ENCODE results near the gene OR52E4.

OR52E4 gene

GRCh38 chr11:5880329-5880728, at the start of gene OR52E4:
OR52E4 (plus strand) TSS chr11:5880629; CDS start chr11:5884293, 3,664 bp downstream.
- TF ChIP-seq CTCF (IDR thresholded peaks at IDR 0.05; ENCODE audit: low read depth, low read length), result no peak
- no peak within 1 kb of the TSS for H3K4me3 ChIP-seq (replicated peaks in 1 of 2; ENCODE audit: low read depth in 2 of 2, low read length in 2 of 2)
- no peak for DNase-seq (ENCODE audit: low read depth in 2 of 2)

- DNase-seq (ENCODE audit: low read depth in 2 of 2), result no peak
- no peak for TF ChIP-seq CTCF (IDR thresholded peaks at IDR 0.05; ENCODE audit: low read depth, low read length)
Measured at GRCh38 chr11:5831196-5831829, 49.1 kb upstream of the OR52E4 start.

GRCh38 chr11:5833446-5833845, 47.0 kb upstream of the OR52E4 start:
- no peak for DNase-seq (ENCODE audit: low read depth in 2 of 2)
- no peak overlapping the region for H3K4me3 ChIP-seq (replicated peaks in 1 of 2; ENCODE audit: low read depth in 2 of 2, low read length in 2 of 2)
- TF ChIP-seq CTCF (IDR thresholded peaks at IDR 0.05; ENCODE audit: low read depth, low read length), result no peak

More at GRCh38 chr11:5831196-5831829, 49.1 kb upstream of the OR52E4 start:
- H3K4me3 ChIP-seq (replicated peaks in 1 of 2; ENCODE audit: low read depth in 2 of 2, low read length in 2 of 2), result no peak overlapping the region

GRCh38 chr11:5837695-5838094, 42.7 kb upstream of the OR52E4 start:
- DNase-seq (ENCODE audit: low read depth in 2 of 2), result no peak

GRCh38 chr11:5841797-5842196, 38.6 kb upstream of the OR52E4 start, which contains the start of gene OR52E6:
OR52E6 (minus strand) TSS chr11:5841897; CDS start chr11:5841897, 0 bp downstream.
- DNase-seq (ENCODE audit: low read depth in 2 of 2), result no peak
- TF ChIP-seq CTCF (IDR thresholded peaks at IDR 0.05; ENCODE audit: low read depth, low read length), result no peak

More at GRCh38 chr11:5837695-5838094, 42.7 kb upstream of the OR52E4 start:
- TF ChIP-seq CTCF (IDR thresholded peaks at IDR 0.05; ENCODE audit: low read depth, low read length), result no peak
- no peak overlapping the region for H3K4me3 ChIP-seq (replicated peaks in 1 of 2; ENCODE audit: low read depth in 2 of 2, low read length in 2 of 2)

GRCh38 chr11:5846701-5847100, 33.7 kb upstream of the OR52E4 start:
- no peak for TF ChIP-seq CTCF (IDR thresholded peaks at IDR 0.05; ENCODE audit: low read depth, low read length)
- DNase-seq (ENCODE audit: low read depth in 2 of 2), result no peak
- no peak overlapping the region for H3K4me3 ChIP-seq (replicated peaks in 1 of 2; ENCODE audit: low read depth in 2 of 2, low read length in 2 of 2)

More at GRCh38 chr11:5841797-5842196, 38.6 kb upstream of the OR52E4 start, which contains the start of gene OR52E6:
- no peak within 1 kb of the TSS for H3K4me3 ChIP-seq (replicated peaks in 1 of 2; ENCODE audit: low read depth in 2 of 2, low read length in 2 of 2)
